NCI-H524 treated with DMSO at 0.1 percent for 48 hours (cell line): Measurements from ENCODE around the gene PPFIA2.

ENCODE experiments used
- DNase-seq: peaks from one replicate; lab custom pipeline; 2025; lab: John Stamatoyannopoulos, UW

Gene PPFIA2

GRCh38 chr12:81354327-81354932 lies 404.7 kb downstream of the PPFIA2 start:
- DNase-seq, result no peak

GRCh38 chr12:81350309-81350708 lies 408.8 kb downstream of the PPFIA2 start:
- DNase-seq, result no peak

DNA sequence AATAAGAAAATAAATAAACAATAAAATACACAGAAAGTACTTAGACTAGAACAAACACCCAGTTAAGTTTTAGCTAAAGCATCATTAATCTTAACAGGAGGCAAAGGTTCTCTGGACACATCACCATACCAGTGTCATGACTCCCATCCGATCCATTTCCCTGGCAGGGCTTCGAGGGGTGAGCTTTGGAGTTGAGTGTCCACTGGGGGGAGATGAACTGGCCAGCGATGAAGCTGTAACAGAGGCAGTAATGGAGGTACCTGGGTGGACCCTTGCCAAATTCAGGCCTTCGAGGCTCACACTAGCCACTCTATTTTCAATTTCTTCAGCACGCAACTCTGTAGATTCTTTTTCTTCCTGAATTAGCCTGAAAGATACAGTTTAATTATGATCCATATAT lies 411.7 kb downstream of the PPFIA2 start:
- DNase-seq, result no peak

- no peak for DNase-seq
Measured at GRCh38 chr12:81340910-81341309, 418.2 kb downstream of the PPFIA2 start.

DNA sequence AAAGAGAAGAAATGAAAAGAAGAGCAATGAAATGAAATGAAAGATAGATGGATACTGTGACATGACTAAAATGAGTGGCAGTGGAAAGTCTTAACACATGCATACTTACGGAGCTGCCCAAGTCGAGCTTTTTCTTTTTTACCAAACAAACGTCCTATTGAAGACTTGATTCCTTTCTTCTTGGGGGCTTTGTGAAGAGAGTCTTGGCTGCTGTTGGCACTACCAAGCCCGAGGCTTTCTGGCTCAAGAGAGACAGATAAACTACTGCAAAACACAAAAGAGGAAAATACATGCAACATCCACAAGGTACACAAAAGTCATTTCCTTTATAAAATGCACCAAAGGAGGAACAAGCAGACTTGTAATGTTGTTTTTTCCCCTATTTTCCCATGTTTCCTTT lies 420.1 kb downstream of the PPFIA2 start:
- no peak for DNase-seq

GRCh38 chr12:81337886-81338285 lies 421.3 kb downstream of the PPFIA2 start:
- no peak for DNase-seq

DNA sequence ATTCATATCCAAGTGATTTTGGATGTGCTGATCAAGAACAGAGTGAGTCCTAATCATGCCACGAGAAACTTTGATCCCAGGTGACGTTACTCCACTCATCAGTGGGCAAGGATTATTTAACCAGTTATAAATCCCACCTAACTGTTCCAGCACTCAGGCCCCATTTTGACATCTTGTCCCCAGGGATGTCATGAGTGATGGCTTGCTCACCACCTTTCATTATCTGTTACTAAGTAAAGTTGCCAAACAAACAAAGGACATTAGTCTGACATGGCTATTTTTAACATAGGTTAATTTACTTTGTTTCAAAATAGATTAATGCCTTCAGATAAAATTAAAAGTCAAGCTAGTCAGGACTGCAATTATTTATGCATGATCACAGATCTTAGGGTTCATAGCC lies 425.3 kb downstream of the PPFIA2 start:
- DNase-seq, result no peak

DNA sequence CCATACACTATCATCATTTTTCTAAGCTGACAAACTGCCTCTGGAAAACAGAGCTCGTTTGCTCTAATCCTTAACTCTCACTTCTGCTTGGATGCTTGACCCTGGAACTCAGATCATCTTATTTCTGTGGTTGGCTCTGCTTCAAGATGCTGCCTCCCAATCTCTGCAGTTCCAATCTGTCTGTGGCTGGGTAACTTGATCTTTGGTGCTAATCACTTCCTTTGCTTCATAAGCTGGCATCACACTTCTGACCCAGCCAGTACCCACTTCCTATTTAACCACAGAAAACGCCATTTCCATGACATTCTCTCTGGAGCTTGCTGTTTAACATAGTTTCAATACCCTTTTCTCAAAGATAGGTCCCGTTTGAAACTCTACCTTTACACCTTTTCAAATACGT lies 427.1 kb downstream of the PPFIA2 start:
- DNase-seq, result peak; percentile 31

DNA sequence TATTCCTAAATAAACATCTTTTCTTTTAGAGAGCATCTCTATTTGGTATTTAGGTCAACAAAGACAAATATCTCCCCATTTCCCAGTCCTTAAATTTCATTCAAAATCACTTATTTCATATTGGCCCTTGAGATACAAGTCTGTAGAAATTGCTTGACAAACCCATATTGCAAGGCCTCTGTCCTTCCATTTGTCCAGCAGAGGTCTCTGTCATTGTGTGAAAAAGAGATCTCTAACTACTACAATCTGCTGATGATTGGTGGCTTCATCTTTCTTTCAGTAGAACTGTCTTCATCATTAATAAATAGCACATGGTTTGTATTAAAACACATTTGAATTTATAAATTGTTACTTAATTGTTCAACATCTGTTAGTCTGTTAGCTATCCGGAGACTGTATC lies 428.7 kb downstream of the PPFIA2 start:
- DNase-seq, result no peak

DNA sequence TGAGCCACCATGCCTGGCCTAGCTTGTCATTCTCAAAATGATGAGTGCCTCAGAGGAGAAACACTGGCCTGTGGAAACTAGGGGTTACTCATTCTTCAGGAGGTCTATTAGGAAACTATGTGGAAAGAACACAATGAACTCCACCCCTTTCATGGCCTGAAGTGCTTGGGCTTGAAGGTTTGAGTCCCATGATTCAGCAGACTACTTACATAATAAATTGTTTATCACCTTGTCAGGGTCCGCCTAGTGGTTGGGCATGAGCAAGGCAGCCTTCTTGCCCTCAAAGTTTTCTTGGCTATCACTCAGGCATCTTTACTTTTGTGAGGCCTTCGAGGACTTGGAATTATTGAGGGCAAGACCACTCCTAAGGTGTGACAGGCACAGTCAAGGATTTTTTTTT lies 430.1 kb downstream of the PPFIA2 start:
- DNase-seq, result no peak

DNA sequence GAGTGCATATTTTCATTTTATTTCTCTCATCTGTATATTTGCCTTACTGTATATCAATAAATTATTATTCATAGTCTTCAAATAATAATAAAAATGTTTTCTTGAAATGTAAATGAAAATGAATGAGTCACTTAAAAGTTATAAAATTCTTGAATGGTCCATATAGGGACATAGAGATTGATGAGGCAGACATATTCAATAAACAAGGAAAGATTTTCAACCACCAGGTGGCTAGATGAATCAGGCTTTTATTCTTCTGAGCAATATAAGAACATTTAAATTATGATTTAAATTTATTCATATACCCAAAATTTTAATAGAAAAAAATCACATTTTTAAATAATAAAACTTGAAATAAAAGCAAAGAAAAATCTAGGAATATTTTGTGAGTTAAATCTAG lies 431.7 kb downstream of the PPFIA2 start:
- DNase-seq, result no peak

DNA sequence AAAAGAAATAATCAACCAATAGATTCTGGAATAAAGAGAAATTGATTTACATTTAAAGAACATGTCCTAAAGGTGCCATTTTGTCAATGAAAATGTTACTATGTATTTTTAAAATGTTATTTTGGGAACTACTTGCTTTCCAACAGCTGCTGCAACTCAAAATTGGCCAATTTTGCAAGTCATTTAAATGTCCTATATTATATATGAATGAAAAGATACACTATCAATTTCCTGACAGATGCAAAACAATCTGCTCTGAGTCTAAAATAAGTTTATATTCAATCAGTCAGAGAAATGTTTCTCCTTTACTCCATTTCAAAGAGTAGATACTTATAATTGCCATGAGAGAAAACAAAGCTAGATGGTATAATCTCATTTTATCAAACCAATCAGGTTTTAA lies 434.1 kb downstream of the PPFIA2 start:
- DNase-seq, result no peak

GRCh38 chr12:81314903-81315531 lies 444.1 kb downstream of the PPFIA2 start:
- DNase-seq, result no peak

GRCh38 chr12:81303935-81304334 lies 455.2 kb downstream of the PPFIA2 start:
- DNase-seq, result no peak

GRCh38 chr12:81300454-81300853 lies 458.7 kb downstream of the PPFIA2 start:
- DNase-seq, result no peak

DNA sequence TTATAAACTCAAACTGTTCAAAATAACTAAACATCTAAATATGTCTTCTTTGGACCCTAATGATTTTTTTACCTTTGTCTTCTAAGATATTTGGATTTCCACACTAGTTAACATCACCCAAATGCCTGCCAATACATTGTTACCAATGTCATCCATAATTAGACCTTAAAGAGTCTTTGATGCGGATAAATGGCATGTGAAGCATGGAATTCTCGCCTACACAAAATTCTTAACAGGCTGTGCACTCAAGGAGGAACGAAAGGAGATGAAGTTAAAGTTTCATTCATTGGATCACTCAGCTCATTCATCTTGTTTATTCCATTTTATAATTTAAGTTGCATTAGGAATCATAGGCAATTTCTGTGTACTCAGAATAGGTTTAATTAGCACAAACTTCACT lies 461.5 kb downstream of the PPFIA2 start:
- no peak for DNase-seq

DNA sequence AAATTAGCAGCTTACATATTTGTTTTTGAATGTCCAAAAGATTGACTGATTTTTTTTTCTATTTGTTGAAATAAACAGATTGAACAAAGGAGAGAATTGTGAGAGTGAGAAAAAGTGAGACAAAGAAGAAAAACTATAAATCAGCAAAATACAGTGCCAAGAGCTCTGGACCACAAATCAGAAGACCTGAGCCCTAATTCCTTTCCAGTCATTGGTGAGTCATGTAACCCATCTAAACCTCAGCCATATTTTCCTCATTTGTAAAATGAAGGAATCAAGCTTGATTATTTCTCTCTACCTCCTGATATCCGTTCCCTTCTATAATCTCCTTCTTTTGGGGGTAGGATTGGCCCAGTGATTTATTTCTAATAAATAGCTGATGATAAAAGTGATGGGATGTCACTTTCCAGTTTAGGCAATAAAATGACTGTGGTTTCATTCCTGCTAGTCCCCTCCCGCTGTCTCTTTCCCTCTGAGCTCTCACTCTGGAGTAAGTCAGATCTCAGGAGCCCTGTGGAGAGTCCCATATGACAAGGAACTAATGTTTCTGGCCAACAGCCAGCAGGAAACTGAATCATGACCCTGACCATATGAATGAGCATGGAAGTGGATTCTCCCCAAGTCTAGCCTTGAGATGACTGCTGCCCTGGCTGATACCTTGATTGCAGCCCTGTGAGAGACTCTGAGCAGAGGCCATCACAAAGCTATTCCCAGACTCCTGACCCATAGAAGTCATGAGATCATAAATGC lies 462.4 kb downstream of the PPFIA2 start:
- DNase-seq, result no peak

DNA sequence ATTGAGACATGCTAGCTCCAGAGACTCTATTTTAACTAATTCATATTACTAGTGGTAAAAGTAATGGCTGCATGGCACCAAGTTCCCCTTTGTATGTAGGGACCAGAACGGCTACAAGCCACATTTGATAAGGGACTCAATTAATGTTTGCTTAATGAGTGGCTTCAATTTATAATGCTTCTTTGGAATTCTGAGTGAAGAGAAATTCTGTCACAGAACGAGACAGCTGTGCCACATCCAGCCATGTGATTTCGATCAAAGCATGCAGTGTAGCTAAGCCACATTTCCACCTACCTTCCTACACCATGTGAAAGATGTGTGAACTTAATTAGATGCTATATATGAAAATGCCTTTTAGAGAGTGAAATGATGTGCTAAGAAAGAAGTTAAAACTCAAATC lies 463.9 kb downstream of the PPFIA2 start:
- no peak for DNase-seq

DNA sequence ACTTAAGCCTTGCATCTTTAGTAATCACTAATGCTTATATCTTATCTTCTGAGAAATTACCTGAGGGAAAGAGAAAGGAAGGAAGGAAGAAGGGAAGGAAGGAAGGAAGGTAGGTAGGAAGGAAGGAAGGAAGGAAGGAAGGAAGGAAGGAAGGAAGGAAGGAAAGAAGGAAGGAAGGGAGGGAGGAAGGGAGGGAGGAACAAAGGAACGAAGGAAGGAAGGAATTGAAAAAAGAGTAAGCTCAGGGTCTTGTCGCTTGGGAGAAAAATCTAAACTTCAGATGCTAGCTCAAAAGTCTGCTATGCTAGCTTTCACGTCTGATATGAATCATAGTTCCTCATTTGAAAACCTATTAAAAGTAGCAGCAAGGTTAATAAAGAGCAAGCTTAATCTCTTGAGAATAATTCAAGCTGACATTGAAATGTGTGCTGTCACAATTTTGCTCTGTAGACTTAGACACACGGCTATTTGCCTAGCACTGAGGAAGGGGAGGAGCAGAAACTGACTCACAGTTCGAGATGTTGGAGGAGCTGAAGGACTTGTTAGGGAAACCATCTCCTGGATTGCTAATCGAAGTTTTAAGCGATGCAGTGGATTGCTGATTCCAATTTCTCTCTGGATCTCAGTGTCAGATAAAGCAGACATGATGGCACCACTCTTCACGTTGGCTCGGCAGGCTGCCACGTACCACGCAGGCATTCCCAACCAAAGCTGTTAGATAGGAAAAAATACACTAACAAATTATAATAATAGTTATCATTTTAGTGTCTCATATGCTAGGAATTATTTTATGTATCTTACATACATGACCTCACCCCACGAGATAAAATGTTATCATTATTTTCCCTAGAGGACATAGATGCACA lies 464.6 kb downstream of the PPFIA2 start:
- DNase-seq, result no peak

DNA sequence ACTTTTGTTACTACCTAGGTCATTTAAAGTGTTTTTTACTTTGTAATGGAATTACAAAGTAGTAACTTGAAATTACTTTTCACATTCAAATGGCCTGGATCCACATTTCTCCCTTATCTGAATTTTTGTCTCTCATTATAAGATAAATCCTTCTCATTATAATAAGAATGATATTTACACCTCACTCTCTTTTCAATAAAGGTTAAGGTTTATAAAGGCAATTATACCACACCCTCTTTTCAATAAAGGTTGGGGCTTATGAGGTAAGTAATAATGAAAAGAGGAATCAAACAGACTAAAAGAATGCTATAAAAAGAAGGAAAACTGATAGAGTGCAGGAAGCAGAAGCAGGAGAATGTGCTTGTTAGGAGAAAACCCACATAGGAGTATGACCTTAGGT lies 470.5 kb downstream of the PPFIA2 start:
- no peak for DNase-seq

DNA sequence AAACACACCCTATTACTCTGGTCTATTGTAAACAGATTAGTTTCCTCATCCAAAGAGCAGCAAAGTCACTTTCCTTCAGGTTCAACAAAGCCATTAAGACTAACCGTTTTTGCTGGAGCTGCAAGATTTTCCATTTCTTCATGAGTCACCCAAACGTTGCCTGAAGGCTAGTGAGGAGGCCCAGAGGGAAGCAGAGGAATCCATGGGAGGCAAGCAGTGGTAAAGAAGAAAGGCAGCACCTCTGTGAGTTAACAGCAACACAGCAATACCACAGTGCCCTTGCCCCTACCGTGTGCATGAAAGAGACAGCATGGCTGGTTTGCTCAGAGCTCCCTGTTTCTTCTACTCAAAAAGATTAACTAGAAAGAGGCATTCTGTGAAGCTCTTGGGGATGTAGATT lies 475.0 kb downstream of the PPFIA2 start:
- DNase-seq, result no peak
